GM18511 (cell line): ENCODE results near the gene INSL6.
"Not testable (repeated sequence)": the region's sequence is repeated elsewhere in the genome, so short reads cannot be mapped to it uniquely, and the experiment has no call there.

Source experiments
- ATAC-seq: cut with Tn5 transposase; IDR thresholded peaks from one replicate; pipeline ENCODE4 v1.9.1; 2021; ENCODE audit warnings: mild to moderate bottlenecking, moderate library complexity; ENCODE audit not compliant: unreplicated experiment

INSL6 gene

GRCh38 chr9:5185220-5185840 is at the start of gene INSL6:
INSL6 (minus strand) TSS chr9:5185639; CDS start chr9:5185602, 37 bp downstream.
- ATAC-seq, result no peak

- no peak for ATAC-seq
Measured at GRCh38 chr9:5231212-5231611, 45.8 kb upstream of the INSL6 start, which contains the start of gene INSL4. INSL4 (plus strand) TSS chr9:5231419; CDS start chr9:5231524, 105 bp downstream.

- no peak for ATAC-seq
Measured at GRCh38 chr9:5230554-5230953, 45.1 kb upstream of the INSL6 start.

GRCh38 chr9:5205071-5205470 is 19.6 kb upstream of the INSL6 start:
- no peak for ATAC-seq

DNA sequence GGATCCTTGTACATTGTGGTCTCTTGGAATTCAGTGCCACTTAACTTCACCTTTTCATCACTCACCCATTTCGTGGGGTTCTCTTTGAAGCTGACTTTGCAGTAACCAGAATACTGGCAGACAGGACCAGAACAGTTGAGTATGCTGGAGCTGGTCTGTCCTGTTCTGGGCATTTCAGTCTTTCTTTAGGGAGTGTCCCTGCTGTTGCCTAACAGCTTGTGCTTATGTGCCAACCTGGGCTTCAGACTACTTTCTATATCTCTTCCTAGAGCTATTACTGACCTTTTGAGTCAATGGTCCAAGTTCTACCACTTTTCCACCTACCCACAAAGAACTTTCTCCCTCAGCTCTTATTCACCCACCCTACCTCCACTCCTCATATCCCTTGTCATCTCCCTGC is 10.0 kb upstream of the INSL6 start:
- ATAC-seq, result no peak

DNA sequence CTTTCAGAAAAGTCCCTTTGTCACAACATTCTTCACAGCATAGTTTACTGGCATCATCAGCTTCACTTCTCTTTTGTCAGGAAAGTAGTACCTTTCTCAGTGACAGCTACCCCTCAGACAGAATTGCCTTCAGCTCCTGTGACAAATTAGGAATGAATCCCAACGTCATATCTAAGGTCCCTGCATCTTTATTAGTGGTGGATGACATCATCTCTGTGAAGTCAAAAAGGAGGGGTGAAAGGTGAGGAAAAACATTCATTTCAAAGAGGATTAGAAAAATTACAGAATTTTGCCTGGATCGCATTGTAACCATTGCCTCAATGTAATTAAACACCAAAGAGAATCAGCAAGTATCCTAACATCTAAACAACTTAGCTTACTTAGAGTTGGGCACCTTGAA is 7.9 kb upstream of the INSL6 start:
- ATAC-seq, result no peak

DNA sequence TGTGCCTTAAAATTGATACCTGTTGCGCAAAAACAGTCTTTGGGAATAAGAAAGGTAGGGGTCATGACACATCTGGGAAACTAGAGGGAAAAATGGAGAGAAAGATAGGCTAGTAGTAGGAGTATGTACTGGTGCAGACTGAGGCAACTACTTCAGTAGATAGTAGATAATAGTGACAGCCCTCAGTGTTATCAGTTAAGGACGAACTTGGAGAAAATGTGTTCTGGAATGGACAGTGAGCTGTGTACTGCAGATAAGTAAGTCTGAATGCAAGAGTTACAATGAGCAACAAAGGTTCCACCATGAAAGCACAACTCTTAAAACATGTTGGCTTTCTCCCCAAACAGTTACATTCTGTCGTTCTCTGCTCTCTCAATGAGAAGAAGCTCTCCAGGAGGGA is 6.5 kb upstream of the INSL6 start:
- no peak for ATAC-seq

GRCh38 chr9:5188060-5188984 is 2.9 kb upstream of the INSL6 start:
- ATAC-seq, result no peak

- ATAC-seq, result no peak
Measured at GRCh38 chr9:5186416-5187169, 1.2 kb upstream of the INSL6 start.

DNA sequence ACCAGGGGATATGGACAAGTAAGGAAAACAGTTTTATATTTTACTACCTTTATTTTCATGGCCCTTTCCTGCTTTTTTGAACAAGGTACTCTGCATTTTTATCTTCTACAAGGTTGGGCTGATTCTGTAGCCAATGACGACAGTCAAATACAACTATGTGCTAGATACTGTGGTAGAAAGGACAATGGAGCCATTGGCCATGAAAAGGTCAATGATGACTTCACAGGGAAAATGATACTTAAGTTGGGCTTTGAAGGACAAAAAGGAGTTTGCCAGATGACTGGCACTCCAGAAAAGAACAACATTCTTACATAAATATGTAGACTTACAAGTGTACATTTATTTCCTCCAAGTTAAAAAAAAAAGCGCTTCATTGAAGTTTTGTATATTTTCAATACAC is 663 bp downstream of the INSL6 start:
- ATAC-seq, result no peak

DNA sequence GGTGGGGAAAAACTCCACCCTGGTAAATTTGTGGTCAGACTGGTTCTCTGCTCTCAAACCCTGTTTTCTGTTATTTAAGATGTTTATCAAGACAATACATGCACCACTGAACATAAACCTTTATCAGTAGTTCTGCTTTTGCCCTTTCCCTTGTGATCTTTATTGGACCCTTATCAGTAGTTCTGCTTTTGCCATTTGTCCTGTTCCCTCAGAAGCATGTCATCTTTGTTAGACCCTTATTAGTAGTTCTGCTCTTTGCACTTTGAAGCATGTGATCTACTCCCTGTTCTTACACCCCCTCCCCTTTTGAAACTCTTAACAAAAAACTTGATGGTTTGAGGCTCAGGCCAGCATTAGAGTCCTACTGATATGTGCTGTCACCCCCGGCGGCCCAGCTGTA is 4.8 kb downstream of the INSL6 start:
- ATAC-seq, result not testable (repeated sequence)

GRCh38 chr9:5178126-5178805 is 7.2 kb downstream of the INSL6 start:
- ATAC-seq, result no peak

GRCh38 chr9:5146241-5146640 is 39.2 kb downstream of the INSL6 start:
- ATAC-seq, result no peak

DNA sequence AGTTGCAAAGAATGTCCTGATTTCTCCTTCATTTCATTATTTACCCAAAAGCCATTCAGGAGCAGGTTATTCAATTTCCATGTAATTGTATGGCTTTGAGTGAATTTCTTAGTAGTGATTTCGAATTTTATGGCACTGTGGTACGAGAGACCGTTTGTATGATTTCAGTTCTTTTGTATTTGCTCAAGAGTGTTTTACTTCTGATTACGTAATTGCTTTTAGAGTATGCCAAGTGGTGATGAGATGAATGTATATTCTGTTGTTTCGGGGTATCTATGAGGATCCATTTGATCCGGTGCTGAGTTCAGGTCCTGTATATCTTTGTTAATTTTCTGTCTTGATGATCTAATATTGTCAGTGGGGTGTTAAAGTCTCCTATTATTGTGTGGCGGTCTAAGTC is 41.2 kb downstream of the INSL6 start:
- no peak for ATAC-seq

DNA sequence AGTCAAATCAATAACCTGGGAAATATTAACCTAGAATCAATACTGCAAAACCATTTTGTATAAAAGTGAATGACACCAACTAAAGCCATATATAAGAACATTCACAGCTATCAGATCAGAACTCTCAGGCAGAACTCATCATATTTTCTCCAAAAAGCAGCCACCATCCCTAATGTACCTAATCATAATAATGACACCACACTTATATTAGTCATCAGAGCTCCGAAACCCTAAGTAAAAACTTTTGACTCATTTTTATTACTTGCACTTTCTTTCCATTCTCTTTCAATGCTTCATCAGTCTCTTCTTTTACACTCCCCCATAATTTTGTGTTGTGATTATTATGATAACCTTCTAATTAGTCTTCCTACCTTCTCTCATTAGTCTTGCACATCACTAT is 45.3 kb downstream of the INSL6 start:
- no peak for ATAC-seq

GRCh38 chr9:5122516-5122915 is 62.9 kb downstream of the INSL6 start:
- ATAC-seq, result no peak

- no peak for ATAC-seq
Measured at GRCh38 chr9:5122116-5122515, 63.3 kb downstream of the INSL6 start.

- ATAC-seq, result no peak
Measured at GRCh38 chr9:5113994-5114748, 71.3 kb downstream of the INSL6 start.
